SK-N-DZ (cell line): ENCODE data around the gene ZNF853.
"Not testable (repeated sequence)": the region's sequence is repeated elsewhere in the genome, so short reads cannot be mapped to it uniquely, and the experiment has no call there.

Source experiments
- DNase-seq: peaks from one replicate; pipeline ENCODE4 v3.0.0-alpha.2; 2015; ENCODE audit warnings: low spot score

ZNF853 gene

DNA sequence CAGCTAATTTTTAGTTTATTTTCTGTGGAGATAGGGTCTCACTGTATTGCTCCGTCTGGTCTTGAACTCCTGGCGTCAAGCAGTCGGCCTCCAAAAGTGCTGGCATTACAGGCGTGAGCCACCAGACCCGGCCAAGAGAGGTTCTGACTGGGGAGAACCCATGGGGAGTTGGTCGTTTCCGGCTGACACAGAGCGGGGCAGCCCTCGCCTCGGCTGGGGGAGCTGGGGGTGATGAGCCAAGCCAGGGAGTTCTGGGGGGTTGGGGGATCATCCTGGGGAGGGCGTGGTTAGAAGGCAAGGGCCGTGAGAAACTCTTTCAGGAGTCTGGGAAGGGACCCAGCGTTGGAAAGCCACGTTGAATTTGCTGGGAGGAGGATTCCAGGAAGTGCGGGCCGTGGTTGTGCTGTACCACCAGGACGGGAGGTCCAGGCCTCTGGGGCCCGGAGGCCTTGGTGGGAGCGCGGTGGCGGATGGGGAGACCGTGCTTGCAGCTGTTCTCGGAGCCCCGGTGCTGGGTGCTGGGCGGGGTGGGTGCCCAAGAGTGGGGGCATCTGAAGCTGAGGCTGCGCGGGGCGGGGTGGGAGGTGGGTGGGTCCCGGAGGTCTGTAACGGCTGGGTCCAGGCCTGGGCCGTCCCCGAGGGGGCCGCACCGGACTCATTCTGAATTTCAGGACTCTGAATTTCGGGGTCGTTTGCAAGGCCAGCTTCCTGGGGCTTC lies 8.4 kb upstream of the ZNF853 start:
- no peak for DNase-seq

DNA sequence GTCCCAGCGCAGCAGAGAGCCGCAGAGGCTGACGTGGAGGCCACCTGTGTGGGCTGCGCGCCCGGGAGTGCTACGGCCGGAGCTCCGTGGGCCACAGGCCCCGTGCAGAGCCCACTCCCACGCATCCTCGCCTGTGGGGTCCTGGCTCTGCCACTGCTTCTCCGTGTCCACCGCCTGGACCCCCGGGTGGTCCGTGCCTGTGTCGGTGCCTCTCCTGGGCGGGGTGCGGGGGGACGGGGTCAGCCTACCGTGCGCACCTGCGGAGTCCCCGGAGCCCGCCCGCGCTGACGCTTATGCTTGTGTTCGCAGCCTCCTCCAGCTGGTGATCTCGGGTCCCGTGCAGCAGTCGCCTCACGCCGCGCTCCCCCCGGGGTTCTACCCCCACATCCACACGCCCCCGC lies 7.8 kb upstream of the ZNF853 start:
- DNase-seq, result no peak

DNA sequence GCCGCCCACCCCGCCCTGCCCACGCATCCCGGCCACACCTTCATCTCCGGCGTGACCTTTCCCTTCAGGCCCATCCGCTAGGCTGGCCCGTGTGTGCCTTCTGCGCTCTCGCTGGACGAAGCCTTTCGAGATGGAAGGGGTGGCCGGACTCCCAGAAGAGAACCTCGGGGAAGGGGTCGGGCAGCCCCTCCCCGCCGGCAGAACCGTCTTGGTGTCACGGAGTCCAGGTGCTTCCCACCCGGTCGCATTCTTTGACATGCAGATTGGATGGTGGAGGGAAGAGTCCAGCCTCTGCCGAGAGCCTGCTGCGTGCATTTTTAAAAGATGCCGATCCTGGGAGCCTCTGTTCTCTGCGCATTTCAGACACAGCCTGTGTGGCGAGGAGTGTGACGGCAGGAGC lies 7.3 kb upstream of the ZNF853 start:
- DNase-seq, result no peak

DNA sequence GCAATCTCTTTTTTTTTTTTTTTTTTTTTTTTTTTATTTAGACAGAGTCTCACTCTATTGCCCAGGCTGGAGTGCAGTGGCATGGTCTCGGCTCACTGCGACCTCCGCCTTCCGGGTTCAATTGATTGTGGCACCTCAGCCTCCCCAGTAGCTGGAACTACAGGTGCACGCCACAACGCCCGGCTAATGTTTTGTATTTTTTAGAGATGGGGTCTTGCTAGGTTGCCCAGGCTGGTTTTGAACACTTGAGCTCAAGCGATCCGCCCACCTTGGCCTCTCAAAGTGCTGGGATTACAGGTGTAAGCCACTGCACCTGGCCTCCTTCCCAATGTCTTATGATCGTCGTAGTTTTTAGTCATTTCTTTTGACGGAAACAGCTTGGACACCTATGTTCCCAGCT lies 6.6 kb upstream of the ZNF853 start:
- DNase-seq, result no peak

DNA sequence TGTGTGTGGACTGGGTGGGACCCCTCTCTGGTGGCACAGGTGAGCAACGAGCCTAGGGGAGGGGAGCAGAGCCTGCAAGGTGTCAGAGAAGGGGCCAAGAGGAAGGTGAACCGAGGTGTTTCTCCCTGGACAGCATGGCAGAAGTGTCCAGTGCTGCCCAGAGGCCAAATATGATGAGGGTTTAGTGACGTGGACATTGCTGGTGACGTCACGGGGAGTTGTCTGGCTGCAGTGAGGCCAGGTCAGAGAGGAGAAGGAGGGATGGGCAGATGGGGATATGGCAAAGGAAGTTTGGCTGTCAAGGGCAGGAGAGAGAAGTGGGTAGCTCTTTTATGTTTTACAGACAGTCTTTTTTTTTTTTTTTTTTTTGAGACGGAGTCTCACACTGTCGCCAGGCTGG lies 2.6 kb upstream of the ZNF853 start:
- DNase-seq, result no peak

DNA sequence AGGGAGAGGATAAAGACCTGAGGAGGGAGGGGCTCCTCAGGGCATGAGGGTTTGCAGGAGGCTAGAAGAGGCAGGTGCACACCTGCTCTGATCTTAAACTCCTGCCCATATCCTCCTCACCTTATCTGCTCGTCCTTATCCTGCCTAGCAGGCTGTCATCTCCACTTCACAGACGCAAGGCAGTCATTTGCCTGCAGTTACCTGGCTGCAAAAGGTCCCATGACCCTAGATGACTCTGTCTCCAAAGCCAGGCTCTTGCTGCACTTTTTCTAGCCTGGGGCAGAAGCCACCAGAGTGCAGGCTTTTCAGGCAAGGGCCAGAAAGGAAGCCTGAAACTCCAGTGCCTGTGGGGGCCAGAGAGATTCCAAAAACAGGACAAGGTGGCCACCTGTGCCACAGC lies 1.7 kb upstream of the ZNF853 start:
- DNase-seq, result no peak

DNA sequence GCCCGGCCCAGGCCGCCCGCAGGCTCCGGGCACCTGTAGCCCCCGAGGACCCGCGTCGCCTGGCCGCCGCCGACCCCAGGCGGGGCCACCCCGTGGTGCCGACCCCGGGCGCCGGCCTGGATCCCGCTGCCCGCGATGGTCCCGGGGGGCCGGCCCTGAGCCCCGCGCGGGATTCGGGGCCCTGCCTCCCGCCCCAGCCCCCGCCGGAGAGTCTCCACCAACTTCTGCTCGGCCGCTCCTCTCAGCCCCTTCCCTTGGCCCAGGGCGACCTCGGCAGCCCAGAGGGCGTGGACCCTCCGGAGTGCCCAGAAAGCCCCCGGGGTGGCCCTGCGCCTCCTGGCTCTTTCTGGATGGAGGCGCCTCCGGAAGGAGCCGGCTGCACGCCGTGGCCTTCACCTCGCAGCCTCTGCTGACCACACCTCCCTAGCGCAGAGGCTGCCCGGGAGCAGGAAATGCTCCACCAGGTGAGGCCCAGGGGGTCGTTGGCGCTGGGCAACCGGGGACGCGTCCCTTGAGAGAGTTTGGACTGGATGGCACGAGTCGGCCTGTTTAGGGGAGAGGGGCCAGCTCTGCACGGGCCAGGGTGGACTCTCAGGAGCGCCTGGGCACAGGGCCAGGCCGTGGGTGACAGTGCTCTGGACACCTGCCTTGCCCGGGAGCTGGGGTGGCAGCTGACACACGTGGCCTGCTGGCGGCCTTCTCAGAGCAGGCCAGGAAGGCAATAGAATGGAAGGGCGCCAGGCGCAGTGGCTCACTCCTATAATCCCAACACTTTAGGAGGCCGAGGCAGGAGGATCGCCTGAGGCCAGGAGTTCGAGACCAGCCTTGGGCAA lies 529 bp downstream of the ZNF853 start:
- DNase-seq, result no peak

DNA sequence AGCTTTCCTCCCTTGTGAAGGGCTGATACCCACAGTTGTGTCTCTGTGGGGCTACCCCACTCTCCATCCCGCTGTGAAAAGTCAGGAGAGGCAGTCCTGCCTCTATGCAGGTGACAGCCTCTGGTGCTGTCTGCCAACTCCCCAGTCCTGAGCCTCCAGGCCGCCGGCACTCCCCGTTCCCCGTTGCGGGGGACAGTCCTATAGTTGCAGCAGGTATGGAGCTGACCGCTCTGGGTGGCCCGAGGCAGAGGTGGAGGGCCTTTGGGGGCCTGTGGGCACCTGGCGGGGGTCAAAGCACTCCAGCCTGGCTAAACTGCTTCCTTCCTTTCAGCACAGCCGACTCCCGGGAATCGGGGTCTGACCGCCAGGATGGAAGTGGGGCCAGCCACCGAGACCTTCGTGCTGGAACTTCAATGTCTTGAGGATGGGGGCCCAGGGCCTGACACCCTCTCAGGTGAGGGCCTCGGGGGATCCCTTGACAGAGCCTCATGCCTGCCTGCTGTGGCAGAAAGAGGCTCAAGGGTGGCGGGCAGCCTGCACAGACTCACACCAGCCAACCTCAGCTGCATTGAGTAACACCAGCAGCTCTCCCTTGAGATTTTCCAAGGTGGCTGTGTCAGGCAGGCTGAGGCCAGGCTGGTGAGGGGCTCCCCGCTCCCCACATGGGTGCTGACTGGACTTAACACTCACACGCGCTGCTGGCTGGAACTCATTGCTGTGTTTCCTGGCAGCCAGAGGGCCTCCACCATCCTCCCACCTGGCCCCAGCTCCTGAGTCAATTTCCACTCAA lies 1.6 kb downstream of the ZNF853 start:
- DNase-seq, result no peak

DNA sequence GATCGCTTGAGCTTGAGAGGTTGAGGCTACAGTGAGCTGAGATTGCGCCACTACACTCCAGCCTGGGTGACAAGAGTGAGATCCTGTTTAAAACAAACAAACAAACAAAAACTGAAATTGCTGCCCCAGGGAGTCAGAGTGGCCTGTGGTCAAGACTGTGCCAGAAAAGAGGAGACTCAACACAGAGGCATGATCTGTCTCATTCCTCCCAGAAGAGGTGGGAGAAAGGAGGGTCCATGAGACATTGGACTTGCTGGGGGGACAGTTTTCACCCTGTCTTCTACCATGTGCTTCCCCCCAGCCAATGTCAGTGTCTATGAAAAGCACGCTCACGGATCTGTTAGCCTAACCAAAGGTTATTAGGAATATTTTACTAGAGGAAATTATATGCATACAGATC lies 3.2 kb downstream of the ZNF853 start:
- no peak for DNase-seq

DNA sequence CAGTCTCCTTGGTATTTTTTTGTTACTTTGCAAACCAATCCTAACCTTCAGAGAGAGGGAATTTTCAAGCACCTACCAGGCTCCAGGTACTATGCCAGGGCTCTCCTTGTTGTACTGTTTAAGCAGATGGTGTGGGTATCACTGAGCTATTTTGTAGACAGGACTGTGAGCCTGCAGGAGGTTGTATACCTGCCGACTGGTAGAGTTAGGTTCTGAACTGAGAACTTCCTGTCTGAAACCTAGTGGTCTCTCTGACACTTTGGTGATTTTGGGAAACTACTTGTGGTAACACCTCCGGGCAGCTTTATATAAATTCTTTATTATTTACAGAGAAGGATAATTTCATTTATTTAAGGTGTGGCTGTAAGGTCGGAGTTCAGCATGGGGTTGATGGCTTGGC lies 4.6 kb downstream of the ZNF853 start:
- no peak for DNase-seq

DNA sequence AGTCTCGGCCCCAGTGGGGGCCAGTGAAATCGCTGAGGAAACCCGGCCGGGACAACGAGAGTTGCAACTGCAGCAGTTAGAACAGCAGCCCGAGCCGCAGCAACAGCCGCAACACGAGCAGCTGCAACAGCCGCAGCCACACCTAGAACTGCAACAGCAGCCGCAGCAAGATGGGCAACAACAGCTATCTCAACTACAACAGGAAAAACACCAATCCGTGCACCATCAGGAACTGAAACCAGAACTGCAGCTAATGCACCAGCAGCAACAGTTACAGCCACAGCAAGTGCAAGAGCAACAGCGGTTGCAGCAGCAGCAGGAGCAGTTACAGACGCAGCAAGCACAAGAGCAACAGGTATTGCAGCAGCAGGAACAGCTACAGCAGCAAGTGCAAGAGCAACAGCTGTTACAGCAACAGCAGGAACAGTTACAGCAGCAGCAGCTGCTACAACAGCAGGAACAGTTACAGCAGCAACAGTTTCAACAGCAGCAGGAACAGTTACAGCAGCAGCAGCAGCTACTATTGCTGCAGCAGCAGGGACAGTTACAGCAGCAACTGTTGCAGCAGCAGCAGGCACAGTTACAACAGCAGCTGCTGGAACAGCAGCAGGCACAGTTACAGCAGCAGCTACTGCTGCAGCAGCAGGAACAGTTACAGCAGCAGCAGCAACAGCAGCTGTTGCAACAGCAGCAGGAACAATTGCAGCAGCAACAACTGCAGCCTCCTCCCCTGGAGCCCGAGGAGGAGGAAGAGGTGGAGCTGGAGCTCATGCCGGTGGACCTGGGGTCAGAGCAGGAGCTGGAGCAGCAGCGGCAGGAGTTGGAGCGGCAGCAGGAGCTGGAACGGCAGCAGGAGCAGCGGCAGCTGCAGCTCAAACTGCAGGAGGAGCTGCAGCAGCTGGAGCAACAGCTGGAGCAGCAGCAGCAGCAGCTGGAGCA lies 6.1 kb downstream of the ZNF853 start:
- DNase-seq, result no peak

DNA sequence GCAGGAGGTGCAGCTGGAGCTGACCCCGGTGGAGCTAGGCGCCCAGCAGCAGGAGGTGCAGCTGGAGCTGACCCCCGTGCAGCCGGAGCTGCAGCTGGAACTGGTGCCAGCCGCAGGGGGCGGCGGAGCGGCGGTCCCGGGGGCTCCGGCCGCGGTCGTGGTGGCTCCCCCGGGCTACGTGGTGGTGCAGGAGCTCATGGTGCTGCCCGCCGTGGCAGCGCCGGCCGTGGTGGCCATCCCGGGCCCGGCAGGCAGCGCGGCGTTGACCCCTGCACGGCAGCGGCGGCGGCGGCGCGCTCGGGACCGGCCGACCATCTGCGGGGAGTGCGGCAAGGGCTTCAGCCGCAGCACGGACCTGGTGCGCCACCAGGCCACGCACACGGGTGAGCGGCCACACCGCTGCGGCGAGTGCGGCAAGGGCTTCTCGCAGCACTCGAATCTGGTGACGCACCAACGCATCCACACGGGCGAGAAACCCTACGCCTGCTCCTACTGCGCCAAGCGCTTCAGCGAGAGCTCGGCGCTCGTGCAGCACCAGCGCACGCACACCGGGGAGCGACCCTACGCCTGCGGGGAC lies 6.8 kb downstream of the ZNF853 start:
- no peak for DNase-seq

DNA sequence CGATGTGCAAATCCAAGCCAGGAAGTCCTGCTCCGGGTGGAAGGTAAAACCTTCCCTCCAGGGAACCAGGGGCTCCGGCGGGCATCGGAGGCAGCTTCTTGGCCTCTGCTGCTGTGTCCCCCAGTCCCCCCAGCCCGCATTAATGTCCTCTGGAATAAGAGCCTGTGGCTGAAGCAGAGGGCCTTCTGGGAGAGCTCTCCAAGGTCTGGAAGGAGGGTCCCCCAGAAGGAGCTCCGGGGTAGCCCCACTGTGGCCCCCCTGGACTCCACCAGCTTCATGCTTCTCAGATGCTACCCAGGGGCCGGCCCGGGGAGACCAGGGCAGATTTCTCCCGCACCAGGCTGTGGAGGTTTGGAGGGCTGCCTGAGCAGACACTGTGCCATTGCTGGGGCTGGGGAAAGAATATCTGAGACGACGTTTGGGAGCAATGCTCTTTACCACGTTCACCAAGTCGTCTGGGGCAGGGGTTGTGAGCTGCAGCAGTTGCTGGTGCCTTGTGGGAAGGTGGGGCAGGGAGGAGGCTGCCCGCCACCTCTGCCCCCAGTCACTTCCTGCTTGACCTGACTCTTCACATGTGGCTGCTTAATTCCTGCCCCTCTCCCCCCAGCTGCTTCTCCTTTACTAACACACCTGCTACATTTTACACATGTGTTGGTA lies 8.3 kb downstream of the ZNF853 start:
- DNase-seq, result no peak

DNA sequence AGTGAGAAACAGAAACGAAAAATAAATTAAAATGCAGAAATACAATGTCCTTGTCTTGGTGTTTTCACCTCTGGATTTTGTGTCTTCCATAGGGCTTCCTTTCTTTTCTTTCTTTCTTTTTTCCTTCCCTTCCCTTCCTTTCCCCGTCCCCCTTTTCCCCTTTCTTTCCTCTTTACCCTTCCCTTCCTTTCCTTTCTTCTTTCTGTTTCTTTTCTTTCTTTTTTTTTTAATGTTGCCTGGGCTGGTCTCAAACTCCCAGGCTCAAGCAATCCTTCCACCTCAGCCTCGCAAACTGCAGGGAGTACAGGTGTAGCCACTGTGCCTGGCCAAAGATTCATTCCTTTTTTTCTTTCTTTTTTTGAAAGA lies 8.8 kb downstream of the ZNF853 start:
- DNase-seq, result no peak

DNA sequence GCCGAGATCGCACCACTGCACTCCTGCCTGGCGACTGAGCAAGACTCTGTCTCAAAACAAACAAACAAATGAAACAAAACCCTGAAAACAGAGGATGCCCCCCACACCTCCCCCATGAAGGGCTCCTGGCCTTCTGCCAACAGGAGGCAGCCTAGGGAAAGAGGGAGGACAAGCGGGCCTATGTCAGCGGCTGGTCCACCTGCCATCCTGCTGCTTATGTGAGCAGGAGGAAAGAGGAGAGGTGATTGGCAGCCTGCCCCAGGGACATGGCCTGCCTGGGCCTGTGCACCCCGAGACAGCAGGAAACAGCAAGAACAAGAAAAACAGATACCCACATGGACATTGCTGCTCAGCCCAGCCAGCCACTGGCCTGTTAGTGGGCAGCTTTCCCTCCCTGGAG lies 12.6 kb downstream of the ZNF853 start:
- DNase-seq, result no peak

DNA sequence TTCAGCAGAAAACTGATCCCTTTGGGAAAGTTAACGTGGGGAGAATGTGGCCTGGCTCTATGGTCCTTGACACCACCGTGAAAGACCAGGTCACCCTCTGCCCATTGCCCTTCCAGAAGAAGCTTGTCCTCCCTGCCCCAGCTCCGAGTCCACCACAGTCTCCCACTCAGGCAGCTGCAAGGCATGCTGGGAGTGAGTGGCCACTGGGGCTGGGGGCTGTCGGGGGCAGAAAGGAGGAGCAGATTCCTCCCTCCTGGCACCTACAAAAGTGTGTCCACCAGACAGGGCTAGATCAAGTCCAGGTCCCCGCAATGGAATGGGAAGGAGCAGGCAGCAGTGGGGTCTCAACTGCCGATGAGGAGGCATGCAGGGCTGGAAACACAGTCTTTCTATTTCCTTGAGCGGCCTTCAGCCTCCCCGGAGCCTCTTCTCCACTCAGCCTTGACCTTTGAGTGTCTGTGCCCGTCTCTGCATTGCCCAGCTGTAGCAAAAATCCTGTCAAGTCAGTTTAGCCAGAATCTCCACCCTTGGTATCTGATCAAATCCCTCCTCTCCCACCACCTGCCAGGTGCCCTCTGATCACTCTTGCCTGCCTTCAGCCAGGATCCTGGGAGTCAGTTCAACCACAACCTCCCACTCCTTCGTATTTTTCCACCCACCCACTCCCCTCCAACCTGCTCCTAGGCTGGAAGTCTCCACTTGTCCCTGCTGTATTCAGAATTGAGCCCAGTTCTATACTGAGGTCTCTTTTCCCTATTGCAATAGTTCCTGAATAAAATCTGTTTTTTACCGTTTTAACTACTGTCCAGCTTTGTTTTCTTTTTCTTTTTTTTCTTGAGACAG lies 14.8 kb downstream of the ZNF853 start:
- DNase-seq, result no peak

DNA sequence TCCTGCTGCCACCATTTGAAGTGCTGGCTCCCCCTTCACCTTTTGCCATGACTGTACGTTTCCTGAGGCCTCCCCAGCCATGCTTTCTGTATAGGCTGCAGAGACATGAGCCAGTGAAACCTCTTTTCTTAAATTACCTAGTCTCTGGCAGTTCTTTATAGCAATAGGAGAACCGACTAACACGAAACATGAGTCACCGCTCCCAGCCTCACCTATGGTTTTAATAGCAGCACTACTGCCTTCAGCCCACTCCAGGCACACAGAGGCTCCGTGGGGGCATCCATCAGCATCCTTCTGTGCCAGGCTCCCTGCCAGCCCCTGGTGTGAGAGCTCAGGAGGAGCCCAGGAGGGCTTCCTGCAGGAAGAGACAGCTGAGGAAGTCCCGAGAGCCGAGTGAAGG lies 16.2 kb downstream of the ZNF853 start:
- DNase-seq, result no peak

DNA sequence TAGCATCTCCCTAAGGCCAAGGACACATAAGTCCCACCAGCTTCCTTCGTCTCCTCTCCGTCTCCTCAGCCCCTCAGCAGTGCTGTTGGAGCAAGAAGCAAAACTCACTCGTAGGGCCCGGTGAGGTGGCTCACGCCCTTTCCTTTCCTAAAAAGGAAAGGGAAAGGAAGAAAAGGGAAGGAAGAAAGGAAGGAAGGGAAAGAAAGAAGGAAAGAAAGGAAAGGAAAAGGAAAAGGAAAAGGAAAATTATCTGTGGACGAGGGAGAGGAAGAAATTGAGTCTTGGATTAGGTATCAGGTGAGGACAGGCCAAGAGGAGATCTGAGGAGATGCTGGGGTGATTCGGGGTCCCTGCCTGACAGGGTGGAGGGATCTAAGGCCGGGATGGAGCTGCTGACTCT lies 18.6 kb downstream of the ZNF853 start:
- no peak for DNase-seq

DNA sequence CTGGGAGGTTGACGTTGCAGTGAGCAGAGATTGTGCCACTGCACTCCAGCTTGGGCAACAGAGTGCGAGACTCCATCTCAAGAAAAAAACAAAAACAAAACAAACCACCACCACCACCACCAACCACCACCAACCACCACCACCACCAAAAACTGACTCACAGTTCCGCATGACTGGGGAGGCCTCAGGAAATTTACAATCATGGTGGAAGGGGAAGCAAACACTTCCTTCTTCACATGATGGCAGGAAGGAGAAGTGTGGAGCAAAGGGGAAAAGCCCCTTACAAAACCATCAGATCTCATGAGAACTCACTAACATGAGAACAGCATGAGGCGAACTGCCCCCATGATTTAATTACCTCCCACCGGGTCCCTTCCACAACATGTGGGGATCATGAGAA lies 19.6 kb downstream of the ZNF853 start:
- not testable (repeated sequence) for DNase-seq
